Prostate gland (tissue), 2 donors: ENCODE measurements around the gene CCDC90B.

Experiments used
- CTCF ChIP-seq, 4 experiments: fragments of 200-600 bp in 2 of 4; fragments of 450-650 bp in 2 of 4; sonication (generic) in 2 of 4; IDR thresholded peaks; 1 replicate in 3 of 4; 2 replicates in 1 of 4; pipeline ENCODE4 v1.5.1; 2016 to 2019; ENCODE audit warnings: antibody characterized with exemption in 4 of 4, mild to moderate bottlenecking in 2 of 4, moderate library complexity in 2 of 4
- POLR2A ChIP-seq: fragments of 450-650 bp; IDR thresholded peaks from one replicate; pipeline ENCODE4 v1.6.1; 2016; ENCODE audit warnings: antibody characterized with exemption, mild to moderate bottlenecking

GRCh38 chr11:83278351-83278750 lies 7.8 kb downstream of the CCDC90B start:
- TF ChIP-seq CTCF (IDR thresholded peaks at IDR 0.05), result no peak
- TF ChIP-seq POLR2A, result no peak
